GM18520 (cell line): ENCODE measurements around the gene BNIPL.
A peak's percentile ranks its signal among the peaks of the same experiment; 100 is the strongest.

Source experiments
- ATAC-seq: cut with Tn5 transposase; IDR thresholded peaks from one replicate; pipeline ENCODE4 v1.9.1; 2021; ENCODE audit not compliant: unreplicated experiment

The BNIPL gene

DNA sequence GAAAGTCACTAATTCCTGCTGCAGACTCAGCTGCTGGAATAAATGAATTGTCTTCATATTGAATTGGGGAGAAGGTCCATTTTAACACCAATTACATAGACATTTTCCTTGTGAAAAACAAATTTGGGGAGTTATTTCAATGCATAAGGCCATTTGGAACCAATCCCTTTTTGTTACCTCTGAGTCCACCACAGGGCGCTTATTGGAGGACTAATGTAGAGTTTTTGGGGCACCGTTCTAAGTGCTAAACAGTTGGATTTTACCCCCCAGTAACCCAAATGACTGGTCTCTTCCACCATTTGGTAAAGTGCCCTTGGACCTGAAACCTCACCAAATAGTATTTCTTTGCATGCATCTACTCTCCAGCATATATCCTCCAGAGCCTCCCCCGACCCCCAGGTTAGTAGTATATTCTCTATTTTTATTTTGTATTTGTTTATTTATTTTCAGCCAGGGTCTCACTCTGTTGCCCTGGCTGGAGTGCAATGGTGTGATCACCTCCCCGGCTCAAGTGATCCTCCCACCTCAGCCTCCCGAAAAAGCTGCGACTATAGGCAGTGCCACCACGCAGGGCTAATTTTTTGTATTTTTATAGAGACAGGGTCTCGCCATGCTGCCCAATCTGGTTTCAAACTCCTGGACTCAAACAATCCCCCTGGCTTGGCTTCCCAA is 26.6 kb upstream of the BNIPL start:
- ATAC-seq = no peak

- ATAC-seq = no peak
These were observed 26.1 kb upstream of the BNIPL start for GRCh38 chr1:151010346-151010726.

DNA sequence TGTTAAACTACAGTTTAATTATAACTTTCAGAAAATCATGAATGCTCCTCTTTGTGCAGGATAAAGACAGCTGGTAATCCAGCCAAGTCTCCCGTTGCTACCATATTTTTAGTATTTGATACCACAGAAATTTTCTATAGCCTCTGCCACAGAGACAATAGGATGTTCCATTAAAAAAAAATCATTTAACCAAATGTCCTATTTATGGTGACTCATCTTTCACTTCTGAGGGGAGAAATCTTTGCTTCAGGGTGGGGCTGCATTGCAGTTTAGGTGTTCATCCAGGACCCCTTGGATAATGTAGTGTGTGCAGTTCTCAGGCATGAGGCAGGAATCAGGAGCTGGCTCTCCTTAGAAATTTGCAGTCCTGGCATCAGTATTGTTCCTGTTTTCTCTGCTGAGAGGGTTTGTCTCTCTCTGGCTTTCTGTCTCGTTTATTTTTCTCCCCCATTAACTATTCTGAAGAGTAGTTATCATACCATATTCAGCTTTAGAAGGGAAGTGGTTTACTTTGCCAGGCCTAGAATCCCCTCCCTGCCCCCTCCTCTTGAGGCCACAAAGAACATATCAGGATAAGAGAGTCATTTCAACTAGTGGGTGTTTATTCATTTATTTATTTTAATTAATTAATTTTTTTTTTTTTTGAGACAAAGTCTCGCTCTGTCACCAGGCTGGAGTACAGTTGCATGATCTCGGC is 25.1 kb upstream of the BNIPL start:
- no peak for ATAC-seq

DNA sequence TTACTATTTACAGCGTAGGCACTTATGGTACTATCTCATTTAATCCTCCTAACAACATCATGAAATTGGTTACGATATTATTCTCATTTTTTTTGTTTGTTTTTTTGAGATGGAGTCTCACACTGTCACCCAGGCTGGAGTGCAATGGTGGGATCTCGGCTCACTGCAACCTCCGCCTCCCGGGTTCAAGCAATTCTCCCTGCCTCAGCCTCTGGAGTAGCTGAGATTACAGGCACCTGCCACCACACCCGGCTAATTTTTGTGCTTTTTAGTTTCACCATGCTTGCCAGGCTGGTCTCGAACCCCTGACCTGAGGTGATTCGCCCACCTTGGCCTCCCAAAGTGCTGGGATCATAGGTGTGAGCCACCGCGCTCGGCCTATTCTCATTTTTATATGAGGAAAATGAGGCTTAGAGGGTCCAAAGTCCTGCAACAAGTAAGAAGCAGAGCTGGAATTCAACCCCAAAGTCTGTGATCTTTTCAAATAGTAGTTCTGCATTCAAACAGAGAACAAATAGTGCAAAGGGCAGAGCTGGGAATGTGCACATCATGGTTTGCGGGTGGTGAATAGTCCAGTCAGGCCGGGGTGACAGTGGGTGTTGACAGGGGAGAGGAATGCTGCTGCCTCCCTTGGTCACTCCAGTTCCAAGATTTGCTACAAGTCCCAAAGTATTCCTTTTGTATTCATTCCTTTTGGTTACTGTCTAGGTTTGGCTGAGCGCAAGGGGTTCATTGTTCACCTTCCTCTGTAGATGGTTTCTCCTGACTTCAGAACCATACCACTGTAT is 23.5 kb upstream of the BNIPL start:
- no peak for ATAC-seq

- ATAC-seq = no peak
These were observed 22.9 kb upstream of the BNIPL start for GRCh38 chr1:151013518-151013917.

GRCh38 chr1:151024540-151025146 is 11.7 kb upstream of the BNIPL start:
- ATAC-seq = no peak

- no peak for ATAC-seq
These were observed 9.9 kb upstream of the BNIPL start for GRCh38 chr1:151026460-151026859.

DNA sequence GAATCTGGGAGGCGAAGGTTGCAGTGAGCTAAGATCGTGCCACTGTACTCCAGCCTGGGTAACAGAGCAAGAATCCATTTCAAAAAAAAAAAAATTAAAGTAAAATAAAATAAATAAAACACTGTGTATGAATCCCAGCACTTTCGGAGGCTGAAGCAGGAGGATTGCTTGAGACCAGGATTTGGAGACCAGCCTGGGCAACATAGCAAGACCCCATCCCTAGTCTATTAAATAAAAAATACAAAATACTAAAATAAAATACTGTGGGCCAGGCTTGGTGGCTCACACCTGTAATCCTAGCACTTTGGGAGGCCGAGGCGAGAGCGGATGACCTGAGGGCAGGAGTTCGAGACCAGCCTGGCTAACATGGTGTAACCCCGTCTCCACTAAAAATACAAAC is 4.2 kb upstream of the BNIPL start:
- ATAC-seq = no peak

GRCh38 chr1:151035167-151035566 is 1.2 kb upstream of the BNIPL start:
- ATAC-seq = no peak

- no peak for ATAC-seq
These were observed 646 bp downstream of the BNIPL start for GRCh38 chr1:151037032-151037431.

DNA sequence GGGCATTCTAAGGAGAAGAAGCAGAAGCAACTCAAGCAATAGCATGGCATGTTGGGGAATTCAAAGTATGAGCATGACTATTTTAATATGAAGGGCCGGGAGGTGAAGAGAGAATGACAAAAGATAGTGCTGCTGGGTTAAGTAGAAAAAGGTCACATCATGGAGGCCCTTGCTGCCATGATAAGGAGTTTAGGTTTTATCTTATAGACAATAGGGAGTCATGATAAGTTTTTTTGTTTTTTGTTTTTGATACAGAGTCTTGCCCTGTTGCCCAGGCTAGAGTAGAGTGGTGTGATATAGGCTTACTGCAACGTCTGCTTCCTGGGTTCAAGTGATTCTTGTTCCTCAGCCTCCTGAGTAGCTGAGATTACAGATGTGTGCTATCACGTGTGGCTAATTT is 3.1 kb downstream of the BNIPL start:
- ATAC-seq = no peak

- no peak for ATAC-seq
These were observed 6.8 kb downstream of the BNIPL start for GRCh38 chr1:151043163-151043562.

DNA sequence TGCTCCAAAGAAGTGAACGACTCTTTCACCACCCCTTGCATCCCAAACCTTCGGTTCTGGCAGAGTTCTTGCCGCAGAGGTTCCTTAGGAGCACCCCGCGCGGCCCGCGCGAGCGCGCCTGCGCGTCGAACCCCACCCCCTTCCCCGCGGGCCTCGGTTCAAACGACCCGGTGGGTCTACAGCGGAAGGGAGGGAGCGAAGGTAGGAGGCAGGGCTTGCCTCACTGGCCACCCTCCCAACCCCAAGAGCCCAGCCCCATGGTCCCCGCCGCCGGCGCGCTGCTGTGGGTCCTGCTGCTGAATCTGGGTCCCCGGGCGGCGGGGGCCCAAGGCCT is 11.2 kb downstream of the BNIPL start, which contains the start of gene C1orf56:
C1orf56 (plus strand) TSS at position 161 of the 334 bp plus-strand sequence; CDS start at position 258, 97 bp downstream.
- no peak for ATAC-seq

DNA sequence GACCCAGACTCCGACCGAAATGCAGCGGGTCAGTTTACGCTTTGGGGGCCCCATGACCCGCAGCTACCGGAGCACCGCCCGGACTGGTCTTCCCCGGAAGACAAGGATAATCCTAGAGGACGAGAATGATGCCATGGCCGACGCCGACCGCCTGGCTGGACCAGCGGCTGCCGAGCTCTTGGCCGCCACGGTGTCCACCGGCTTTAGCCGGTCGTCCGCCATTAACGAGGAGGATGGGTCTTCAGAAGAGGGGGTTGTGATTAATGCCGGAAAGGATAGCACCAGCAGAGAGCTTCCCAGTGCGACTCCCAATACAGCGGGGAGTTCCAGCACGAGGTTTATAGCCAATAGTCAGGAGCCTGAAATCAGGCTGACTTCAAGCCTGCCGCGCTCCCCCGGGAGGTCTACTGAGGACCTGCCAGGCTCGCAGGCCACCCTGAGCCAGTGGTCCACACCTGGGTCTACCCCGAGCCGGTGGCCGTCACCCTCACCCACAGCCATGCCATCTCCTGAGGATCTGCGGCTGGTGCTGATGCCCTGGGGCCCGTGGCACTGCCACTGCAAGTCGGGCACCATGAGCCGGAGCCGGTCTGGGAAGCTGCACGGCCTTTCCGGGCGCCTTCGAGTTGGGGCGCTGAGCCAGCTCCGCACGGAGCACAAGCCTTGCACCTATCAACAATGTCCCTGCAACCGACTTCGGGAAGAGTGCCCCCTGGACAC is 11.7 kb downstream of the BNIPL start:
- ATAC-seq = peak; percentile 42

GRCh38 chr1:151048645-151049032 is 12.3 kb downstream of the BNIPL start:
- ATAC-seq = no peak

DNA sequence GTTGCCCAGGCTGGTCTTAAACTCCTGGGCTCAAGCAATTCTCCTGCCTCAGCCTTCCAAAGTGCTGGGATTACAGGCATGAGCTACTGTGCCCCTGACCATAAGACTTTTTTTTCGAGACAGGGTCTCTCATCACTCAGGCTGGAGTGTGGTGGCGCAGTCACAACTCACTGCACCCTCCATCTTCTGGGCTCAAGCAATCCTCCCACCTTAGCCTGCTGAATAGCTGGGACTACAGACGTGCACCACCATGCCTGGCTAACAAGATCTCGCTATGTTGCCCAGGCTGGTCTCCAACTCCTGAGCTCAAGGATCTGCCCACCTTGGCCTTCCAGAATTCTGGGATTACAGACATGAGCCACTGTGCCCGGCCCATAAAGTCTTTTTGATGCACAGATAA is 13.1 kb downstream of the BNIPL start:
- no peak for ATAC-seq

DNA sequence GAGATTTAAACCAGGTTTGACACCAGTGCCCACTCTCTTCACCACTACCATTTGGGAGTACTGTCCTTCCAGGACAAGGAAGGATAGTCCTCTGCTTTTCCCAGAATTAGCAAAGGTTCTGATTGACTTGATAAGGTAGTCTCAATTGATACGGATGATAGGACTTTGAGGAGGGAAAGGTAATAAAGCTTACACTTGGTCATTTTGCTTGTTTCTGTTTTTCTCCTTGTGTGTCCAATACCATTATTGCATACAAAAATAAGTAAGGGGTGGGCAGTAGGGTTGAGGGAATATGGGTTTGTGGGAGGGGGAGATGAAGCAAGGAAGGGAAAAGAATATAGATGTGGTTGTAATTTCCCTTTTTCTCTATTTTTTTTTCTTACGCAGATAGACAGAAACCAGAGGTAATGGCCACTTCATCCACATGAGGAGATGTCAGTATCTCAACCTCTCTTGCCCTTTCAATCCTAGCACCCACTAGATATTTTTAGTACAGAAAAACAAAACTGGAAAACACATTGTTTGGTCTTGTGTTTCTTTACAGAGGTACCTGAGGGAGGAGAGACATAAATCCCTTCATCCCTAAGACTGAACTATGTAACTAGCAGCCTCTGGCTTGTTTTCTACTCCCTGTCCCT is 13.8 kb downstream of the BNIPL start:
- ATAC-seq = no peak

GRCh38 chr1:151051356-151052009 is 15.1 kb downstream of the BNIPL start:
- ATAC-seq = no peak

- ATAC-seq = no peak
These were observed 18.7 kb downstream of the BNIPL start for GRCh38 chr1:151054971-151055547.

GRCh38 chr1:151055581-151055980 is 19.2 kb downstream of the BNIPL start:
- no peak for ATAC-seq
